ENCODE data around the gene TTC39C.

- TF ChIP-seq, protein P1, sequence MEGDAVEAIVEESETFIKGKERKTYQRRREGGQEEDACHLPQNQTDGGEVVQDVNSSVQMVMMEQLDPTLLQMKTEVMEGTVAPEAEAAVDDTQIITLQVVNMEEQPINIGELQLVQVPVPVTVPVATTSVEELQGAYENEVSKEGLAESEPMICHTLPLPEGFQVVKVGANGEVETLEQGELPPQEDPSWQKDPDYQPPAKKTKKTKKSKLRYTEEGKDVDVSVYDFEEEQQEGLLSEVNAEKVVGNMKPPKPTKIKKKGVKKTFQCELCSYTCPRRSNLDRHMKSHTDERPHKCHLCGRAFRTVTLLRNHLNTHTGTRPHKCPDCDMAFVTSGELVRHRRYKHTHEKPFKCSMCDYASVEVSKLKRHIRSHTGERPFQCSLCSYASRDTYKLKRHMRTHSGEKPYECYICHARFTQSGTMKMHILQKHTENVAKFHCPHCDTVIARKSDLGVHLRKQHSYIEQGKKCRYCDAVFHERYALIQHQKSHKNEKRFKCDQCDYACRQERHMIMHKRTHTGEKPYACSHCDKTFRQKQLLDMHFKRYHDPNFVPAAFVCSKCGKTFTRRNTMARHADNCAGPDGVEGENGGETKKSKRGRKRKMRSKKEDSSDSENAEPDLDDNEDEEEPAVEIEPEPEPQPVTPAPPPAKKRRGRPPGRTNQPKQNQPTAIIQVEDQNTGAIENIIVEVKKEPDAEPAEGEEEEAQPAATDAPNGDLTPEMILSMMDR (IDR thresholded peaks at IDR 0.05; ENCODE audit: low read depth, low read length) = no peak
- no peak for TF ChIP-seq EZH2phosphoT487 (IDR thresholded peaks at IDR 0.05; ENCODE audit: low read depth)
Observed at GRCh38 chr18:24136967-24137373, 122.4 kb downstream of the TTC39C start.
